ENCODE measurements around the gene ZFP57.

DNA sequence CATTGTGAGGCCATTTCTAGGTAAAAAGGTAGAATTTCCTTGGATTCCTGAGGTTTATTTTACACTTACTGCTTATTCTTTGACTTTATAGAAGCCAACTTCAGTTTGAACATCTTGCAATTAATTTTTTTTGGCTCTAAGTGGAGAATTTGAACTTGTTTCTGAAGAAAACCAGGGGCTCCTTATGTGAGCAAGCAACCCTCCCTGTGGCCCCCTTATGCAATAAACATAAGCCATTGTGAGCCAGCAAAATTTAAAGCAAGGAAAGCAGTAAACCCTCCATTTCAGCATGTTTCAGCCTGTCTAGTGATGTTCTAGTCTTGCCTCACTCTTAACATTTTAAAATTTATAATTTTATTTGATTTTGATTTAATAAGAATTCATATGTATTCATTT, 47.9 kb upstream of the ZFP57 start:
- TF ChIP-seq, protein P1, sequence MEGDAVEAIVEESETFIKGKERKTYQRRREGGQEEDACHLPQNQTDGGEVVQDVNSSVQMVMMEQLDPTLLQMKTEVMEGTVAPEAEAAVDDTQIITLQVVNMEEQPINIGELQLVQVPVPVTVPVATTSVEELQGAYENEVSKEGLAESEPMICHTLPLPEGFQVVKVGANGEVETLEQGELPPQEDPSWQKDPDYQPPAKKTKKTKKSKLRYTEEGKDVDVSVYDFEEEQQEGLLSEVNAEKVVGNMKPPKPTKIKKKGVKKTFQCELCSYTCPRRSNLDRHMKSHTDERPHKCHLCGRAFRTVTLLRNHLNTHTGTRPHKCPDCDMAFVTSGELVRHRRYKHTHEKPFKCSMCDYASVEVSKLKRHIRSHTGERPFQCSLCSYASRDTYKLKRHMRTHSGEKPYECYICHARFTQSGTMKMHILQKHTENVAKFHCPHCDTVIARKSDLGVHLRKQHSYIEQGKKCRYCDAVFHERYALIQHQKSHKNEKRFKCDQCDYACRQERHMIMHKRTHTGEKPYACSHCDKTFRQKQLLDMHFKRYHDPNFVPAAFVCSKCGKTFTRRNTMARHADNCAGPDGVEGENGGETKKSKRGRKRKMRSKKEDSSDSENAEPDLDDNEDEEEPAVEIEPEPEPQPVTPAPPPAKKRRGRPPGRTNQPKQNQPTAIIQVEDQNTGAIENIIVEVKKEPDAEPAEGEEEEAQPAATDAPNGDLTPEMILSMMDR (conservative IDR thresholded peaks at IDR 0.05 in 1 of 2, IDR thresholded peaks at IDR 0.05 in 1 of 2; ENCODE audit: extremely low read depth in 1 of 2, insufficient read depth in 1 of 2, low read depth in 1 of 2, low read length in 2 of 2): no peak
- no peak for TF ChIP-seq EZH2 (IDR thresholded peaks at IDR 0.05; ENCODE audit: borderline replicate concordance, low read length)
